ENCODE data around the gene TUBB3. TPM values are rescaled to one million over a fixed set of nuclear protein-coding genes. Genes with fewer than 3 reads are reported as not detected.

The TUBB3 gene
- total and polyA plus RNA-seq, 9 donors, result 7.1 to 20.1 (median 10.7) TPM

GRCh38 chr16:89900885-89901284 is 22.3 kb upstream of the TUBB3 start:
- no peak overlapping the region for H3K27ac ChIP-seq (ENCODE audit: low read length)

GRCh38 chr16:89902980-89903379 is 20.2 kb upstream of the TUBB3 start:
- H3K9me3 ChIP-seq (replicated peaks; ENCODE audit: control insufficient read depth, low read depth, low read length), result no peaks in the 10 kb centered on the region
- no peak for DNase-seq
- no peaks in the 10 kb centered on the region for H3K27me3 ChIP-seq (ENCODE audit: control insufficient read depth, insufficient read depth, low read length)
- H3K36me3 ChIP-seq (ENCODE audit: control insufficient read depth, insufficient read depth, low read length), result peaks cover 76% of the 10 kb centered on the region
- no peak overlapping the region for H3K27ac ChIP-seq (ENCODE audit: low read length)
- 83% methylated on average over 11 of the region's 11 CpGs for WGBS (ENCODE audit: insufficient coverage)
- no peaks in the 10 kb centered on the region for H3K4me1 ChIP-seq (ENCODE audit: control insufficient read depth, insufficient read depth, low read length)
- no peak overlapping the region for H3K4me3 ChIP-seq (ENCODE audit: low read length)

More at GRCh38 chr16:89900885-89901284, 22.3 kb upstream of the TUBB3 start:
- Histone ChIP-seq H3K4me1 (ENCODE audit: control insufficient read depth, insufficient read depth, low read length) (no peaks in the 10 kb centered on the region), H3K9me3 (replicated peaks; ENCODE audit: control insufficient read depth, low read depth, low read length) (no peaks in the 10 kb centered on the region), H3K4me3 (ENCODE audit: low read length) (no peak overlapping the region), H3K36me3 (ENCODE audit: control insufficient read depth, insufficient read depth, low read length) (peaks cover 78% of the 10 kb centered on the region), H3K27me3 (ENCODE audit: control insufficient read depth, insufficient read depth, low read length) (no peaks in the 10 kb centered on the region)
- WGBS (ENCODE audit: insufficient coverage), result 97% methylated on average over 17 of the region's 17 CpGs
- no peak for DNase-seq

- H3K27ac ChIP-seq (ENCODE audit: low read length), result no peak overlapping the region
- H3K4me1 ChIP-seq (ENCODE audit: control insufficient read depth, insufficient read depth, low read length), result no peaks in the 10 kb centered on the region
- peaks cover 74% of the 10 kb centered on the region for H3K36me3 ChIP-seq (ENCODE audit: control insufficient read depth, insufficient read depth, low read length)
- no peaks in the 10 kb centered on the region for H3K27me3 ChIP-seq (ENCODE audit: control insufficient read depth, insufficient read depth, low read length)
- H3K4me3 ChIP-seq (ENCODE audit: low read length), result no peak overlapping the region
- WGBS (ENCODE audit: insufficient coverage), result 89% methylated on average over 16 of the region's 19 CpGs
- DNase-seq, result no peak
- no peaks in the 10 kb centered on the region for H3K9me3 ChIP-seq (replicated peaks; ENCODE audit: control insufficient read depth, low read depth, low read length)
Measured at GRCh38 chr16:89903908-89904515, 19.1 kb upstream of the TUBB3 start.

- Histone ChIP-seq H3K4me1 (ENCODE audit: control insufficient read depth, insufficient read depth, low read length) (no peaks in the 10 kb centered on the region), H3K27me3 (ENCODE audit: control insufficient read depth, insufficient read depth, low read length) (no peaks in the 10 kb centered on the region), H3K4me3 (ENCODE audit: low read length) (no peak overlapping the region), H3K36me3 (ENCODE audit: control insufficient read depth, insufficient read depth, low read length) (peaks cover 75% of the 10 kb centered on the region), H3K27ac (ENCODE audit: low read length) (no peak overlapping the region), H3K9me3 (replicated peaks; ENCODE audit: control insufficient read depth, low read depth, low read length) (no peaks in the 10 kb centered on the region)
- 71% methylated on average over 27 of the region's 31 CpGs for WGBS (ENCODE audit: insufficient coverage)
- no peak for DNase-seq
Measured at GRCh38 chr16:89904606-89905510, 18.3 kb upstream of the TUBB3 start.

GRCh38 chr16:89905511-89906139 is 17.5 kb upstream of the TUBB3 start:
- Histone ChIP-seq H3K27me3 (ENCODE audit: control insufficient read depth, insufficient read depth, low read length) (no peaks in the 10 kb centered on the region), H3K4me1 (ENCODE audit: control insufficient read depth, insufficient read depth, low read length) (peaks cover 3% of the 10 kb centered on the region), H3K4me3 (ENCODE audit: low read length) (no peak overlapping the region), H3K9me3 (replicated peaks; ENCODE audit: control insufficient read depth, low read depth, low read length) (no peaks in the 10 kb centered on the region), H3K27ac (ENCODE audit: low read length) (no peak overlapping the region), H3K36me3 (ENCODE audit: control insufficient read depth, insufficient read depth, low read length) (peaks cover 69% of the 10 kb centered on the region)
- no peak for DNase-seq
- WGBS (ENCODE audit: insufficient coverage), result 89% methylated on average over 22 of the region's 23 CpGs

- H3K9me3 ChIP-seq (replicated peaks; ENCODE audit: control insufficient read depth, low read depth, low read length), result no peaks in the 10 kb centered on the region
- no peak for DNase-seq
- H3K27me3 ChIP-seq (ENCODE audit: control insufficient read depth, insufficient read depth, low read length), result no peaks in the 10 kb centered on the region
- H3K4me3 ChIP-seq (ENCODE audit: low read length), result no peak overlapping the region
- H3K4me1 ChIP-seq (ENCODE audit: control insufficient read depth, insufficient read depth, low read length), result peaks cover 3% of the 10 kb centered on the region
- H3K27ac ChIP-seq (ENCODE audit: low read length), result no peak overlapping the region
- 97% methylated on average over 37 of the region's 40 CpGs for WGBS (ENCODE audit: insufficient coverage)
- H3K36me3 ChIP-seq (ENCODE audit: control insufficient read depth, insufficient read depth, low read length), result peaks cover 71% of the 10 kb centered on the region
Measured at GRCh38 chr16:89906140-89907025, 16.8 kb upstream of the TUBB3 start.

- Histone ChIP-seq H3K27me3 (ENCODE audit: control insufficient read depth, insufficient read depth, low read length) (no peaks in the 10 kb centered on the region), H3K4me3 (ENCODE audit: low read length) (no peak overlapping the region), H3K27ac (ENCODE audit: low read length) (no peak overlapping the region), H3K36me3 (ENCODE audit: control insufficient read depth, insufficient read depth, low read length) (peaks cover 77% of the 10 kb centered on the region), H3K9me3 (replicated peaks; ENCODE audit: control insufficient read depth, low read depth, low read length) (no peaks in the 10 kb centered on the region), H3K4me1 (ENCODE audit: control insufficient read depth, insufficient read depth, low read length) (peaks cover 3% of the 10 kb centered on the region)
- WGBS (ENCODE audit: insufficient coverage), result 93% methylated on average over 5 of the region's 13 CpGs
- no peak for DNase-seq
Measured at GRCh38 chr16:89907055-89907814, 15.9 kb upstream of the TUBB3 start.

GRCh38 chr16:89908236-89908635 is 14.9 kb upstream of the TUBB3 start:
- H3K27ac ChIP-seq (ENCODE audit: low read length), result no peak overlapping the region
- no peak for DNase-seq
- H3K4me1 ChIP-seq (ENCODE audit: control insufficient read depth, insufficient read depth, low read length), result peaks cover 3% of the 10 kb centered on the region
- no peaks in the 10 kb centered on the region for H3K27me3 ChIP-seq (ENCODE audit: control insufficient read depth, insufficient read depth, low read length)
- no peaks in the 10 kb centered on the region for H3K9me3 ChIP-seq (replicated peaks; ENCODE audit: control insufficient read depth, low read depth, low read length)
- 77% methylated on average over 4 of the region's 4 CpGs for WGBS (ENCODE audit: insufficient coverage)
- H3K4me3 ChIP-seq (ENCODE audit: low read length), result no peak overlapping the region
- H3K36me3 ChIP-seq (ENCODE audit: control insufficient read depth, insufficient read depth, low read length), result peaks cover 76% of the 10 kb centered on the region
